H1 (cell line): ENCODE data around the gene NLRP10. TPM values are rescaled to one million over a fixed set of nuclear protein-coding genes. Genes with fewer than 3 reads are reported as not detected.
A peak's percentile ranks its signal among the peaks of the same experiment; 100 is the strongest.

Experiments
- CTCF ChIA-PET: fragments of 300-600 bp; sonication (Branson Sonifier 250); formaldehyde crosslinking; loops from one replicate; lab custom pipeline; 2021; ENCODE audit not compliant: partially characterized antibody; lab: Charles Lee
- POLR2A ChIA-PET: fragments of 300-600 bp; sonication (Branson Sonifier 250); formaldehyde crosslinking; loops from one replicate; lab custom pipeline; 2021; ENCODE audit warnings: inconsistent platforms; ENCODE audit not compliant: partially characterized antibody; lab: Charles Lee
- DNase-seq, 2 experiments: peaks; one replicate each; pipeline versions ENCODE4 v3.0.0 to v3.0.0-alpha.2; 2010 to 2022; ENCODE audit warnings: low spot score in 2 of 2, low read depth in 1 of 2, mixed read lengths in 1 of 2
- FAIRE-seq: peaks from 2 replicates; lab custom pipeline; 2011; peaks lifted over from hg19 to GRCh38; lab: Jason Lieb, UNC
- H2AFZ ChIP-seq: 2 replicates; pipeline ENCODE4 v1.8.1; 2012; ENCODE audit warnings: low read length, inconsistent platforms
- H2AK5ac ChIP-seq: 2 replicates; pipeline ENCODE4 v1.6.1; 2013; ENCODE audit warnings: low read depth, low read length
- H2BK120ac ChIP-seq: replicated peaks from 2 replicates; pipeline ENCODE3; 2013; ENCODE audit warnings: low read depth, low read length, inconsistent platforms
- H2BK12ac ChIP-seq: 2 replicates; pipeline ENCODE4 v1.6.1; 2013; ENCODE audit warnings: low read depth, low read length
- H2BK15ac ChIP-seq: 2 replicates; pipeline ENCODE4 v1.6.1; 2013; ENCODE audit warnings: low read length
- H2BK20ac ChIP-seq: 2 replicates; pipeline ENCODE4 v1.6.1; 2013; ENCODE audit warnings: low read length
- H2BK5ac ChIP-seq: 2 replicates; pipeline ENCODE4 v1.6.1; 2013; ENCODE audit warnings: low read depth, low read length
- H3K14ac ChIP-seq: 2 replicates; pipeline ENCODE4 v1.6.1; 2013; ENCODE audit warnings: inconsistent platforms; ENCODE audit not compliant: insufficient read length
- H3K18ac ChIP-seq: 2 replicates; pipeline ENCODE4 v1.6.1; 2013; ENCODE audit warnings: low read length; ENCODE audit errors: extremely low read depth
- H3K23ac ChIP-seq: 2 replicates; pipeline ENCODE4 v1.6.1; 2013; ENCODE audit warnings: inconsistent platforms; ENCODE audit not compliant: insufficient read length
- H3K23me2 ChIP-seq: 2 replicates; pipeline ENCODE4 v1.6.1; 2013; ENCODE audit warnings: low read depth, low read length
- H3K27ac ChIP-seq: 2 replicates; pipeline ENCODE4 v1.6.1; 2011; ENCODE audit warnings: low read depth, low read length, inconsistent platforms
- H3K27me3 ChIP-seq, 4 experiments: replicated peaks in 1 of 4; 1 replicate in 1 of 4; 2 replicates in 3 of 4; pipeline versions ENCODE4 v1.6.1 to v1.8.1; 2011 to 2013; ENCODE audit warnings: low read length in 3 of 4, mild to moderate bottlenecking in 3 of 4, inconsistent platforms in 2 of 4, mixed read lengths in 2 of 4, moderate library complexity in 1 of 4; ENCODE audit not compliant: control insufficient read depth in 3 of 4, insufficient read depth in 3 of 4; ENCODE audit errors: extremely low read depth in 1 of 4
- H3K36me3 ChIP-seq, 4 experiments: 2 replicates each; pipeline versions ENCODE4 v1.6.1 to v1.8.1; 2011 to 2013; ENCODE audit warnings: mild to moderate bottlenecking in 4 of 4, low read length in 3 of 4, moderate library complexity in 2 of 4, control low read depth in 1 of 4, inconsistent platforms in 1 of 4; ENCODE audit not compliant: insufficient read depth in 4 of 4, control insufficient read depth in 2 of 4
- H3K4ac ChIP-seq: replicated peaks from 2 replicates; pipeline ENCODE3; 2013; ENCODE audit warnings: low read length, low read depth, mixed read lengths, inconsistent platforms; ENCODE audit not compliant: insufficient read length
- H3K4me1 ChIP-seq, 4 experiments: replicated peaks in 1 of 4; 1 replicate in 1 of 4; 2 replicates in 3 of 4; pipeline versions ENCODE4 v1.6.1 to v1.8.1; 2011 to 2013; ENCODE audit warnings: low read length in 3 of 4, inconsistent platforms in 2 of 4, mixed read lengths in 1 of 4; ENCODE audit not compliant: insufficient read depth in 4 of 4, control insufficient read depth in 3 of 4
- H3K4me2 ChIP-seq, 2 experiments: 2 replicates each; pipeline versions ENCODE4 v1.6.1 to v1.8.1; 2011 to 2013; ENCODE audit warnings: low read depth in 2 of 2, low read length in 2 of 2, control low read depth in 1 of 2, inconsistent platforms in 1 of 2, mild to moderate bottlenecking in 1 of 2; ENCODE audit not compliant: insufficient read depth in 1 of 2
- H3K4me3 ChIP-seq, 4 experiments: fragments of 200-600, 300-600 bp in 1 of 4; sonication (generic), shearing (Covaris generic), sonication (Bioruptor Twin) in 1 of 4; 2 replicates each; pipeline versions ENCODE4 v1.5.1 to v1.8.1; 2011 to 2016; ENCODE audit warnings: low read length in 4 of 4, low read depth in 3 of 4, control low read depth in 2 of 4, inconsistent platforms in 2 of 4, mild to moderate bottlenecking in 2 of 4, mixed read lengths in 1 of 4, moderate library complexity in 1 of 4; ENCODE audit not compliant: insufficient read depth in 2 of 4; ENCODE audit errors: extremely low read depth in 1 of 4
- H3K56ac ChIP-seq: replicated peaks from 2 replicates; pipeline ENCODE3; 2013; ENCODE audit warnings: low read depth, mild to moderate bottlenecking, mixed read lengths, low read length, inconsistent platforms; ENCODE audit not compliant: insufficient read length
- H3K79me1 ChIP-seq: 2 replicates; pipeline ENCODE4 v1.6.1; 2013; ENCODE audit warnings: low read depth, low read length, control low read depth
- H3K79me2 ChIP-seq, 2 experiments: 2 replicates each; pipeline versions ENCODE4 v1.6.1 to v1.8.1; 2012 to 2013; ENCODE audit warnings: low read length in 2 of 2, mild to moderate bottlenecking in 2 of 2, inconsistent platforms in 1 of 2; ENCODE audit not compliant: insufficient read depth in 2 of 2, control insufficient read depth in 1 of 2
- H3K9ac ChIP-seq, 4 experiments: replicated peaks in 1 of 4; 1 replicate in 1 of 4; 2 replicates in 3 of 4; pipeline versions ENCODE4 v1.6.1 to v1.8.1; 2011 to 2013; ENCODE audit warnings: low read depth in 3 of 4, low read length in 3 of 4, control low read depth in 2 of 4, mild to moderate bottlenecking in 2 of 4, moderate library complexity in 2 of 4, inconsistent platforms in 1 of 4; ENCODE audit errors: extremely low read depth in 1 of 4
- H3K9me3 ChIP-seq, 2 experiments: 2 replicates each; pipeline versions ENCODE4 v1.6.1 to v1.8.1; 2012 to 2013; ENCODE audit warnings: mild to moderate bottlenecking in 2 of 2, moderate library complexity in 2 of 2, control low read depth in 1 of 2, inconsistent platforms in 1 of 2, low read depth in 1 of 2, low read length in 1 of 2, mixed read lengths in 1 of 2; ENCODE audit not compliant: insufficient read depth in 2 of 2
- H4K20me1 ChIP-seq, 2 experiments: replicated peaks in 1 of 2; 2 replicates each; pipeline versions ENCODE3 to v1.8.1; 2011 to 2013; ENCODE audit warnings: inconsistent platforms in 2 of 2, low read length in 2 of 2, mild to moderate bottlenecking in 1 of 2; ENCODE audit not compliant: insufficient read depth in 2 of 2, control insufficient read depth in 1 of 2
- H4K5ac ChIP-seq: 2 replicates; pipeline ENCODE4 v1.6.1; 2013; ENCODE audit warnings: low read length, low read depth, mixed read lengths, inconsistent platforms; ENCODE audit not compliant: insufficient read length
- H4K8ac ChIP-seq: 2 replicates; pipeline ENCODE4 v1.8.0; 2013; ENCODE audit warnings: mild to moderate bottlenecking, moderate library complexity, low read length, inconsistent platforms; ENCODE audit not compliant: insufficient read depth; ENCODE audit errors: extremely low read depth
- H4K91ac ChIP-seq: replicated peaks from 2 replicates; pipeline ENCODE3; 2013; ENCODE audit warnings: low read length, mixed read lengths, inconsistent platforms; ENCODE audit not compliant: insufficient read length
- BCL11A ChIP-seq, 2 experiments: IDR thresholded peaks; one replicate each; pipeline ENCODE4 v1.6.1; 2011; ENCODE audit warnings: low read depth in 2 of 2, low read length in 2 of 2, mild to moderate bottlenecking in 2 of 2
- CBX8 ChIP-seq: fragments of 300-800, 300-1000 bp; sonication (generic); IDR thresholded peaks from 2 replicates; pipeline ENCODE4 v1.7.1; 2016; ENCODE audit warnings: low read depth, low read length, borderline replicate concordance
- CHD1 ChIP-seq: IDR thresholded peaks from 2 replicates; pipeline ENCODE4 v1.6.1; 2012; ENCODE audit warnings: low read depth, low read length, improper control_type of control experiment
- CHD2 ChIP-seq: IDR thresholded peaks from 2 replicates; pipeline ENCODE4 v1.6.1; 2012; ENCODE audit warnings: low read length, improper control_type of control experiment
- CTBP2 ChIP-seq: IDR thresholded peaks from 2 replicates; pipeline ENCODE4 v1.7.0; 2011; ENCODE audit warnings: borderline replicate concordance, mild to moderate bottlenecking, moderate library complexity, mixed read lengths, low read length; ENCODE audit not compliant: insufficient read depth, insufficient read length
- FOSL1 ChIP-seq: IDR thresholded peaks from 2 replicates; pipeline ENCODE4 v1.6.1; 2011; ENCODE audit warnings: mild to moderate bottlenecking, low read depth, low read length, moderate library complexity; ENCODE audit not compliant: insufficient read depth
- JUND ChIP-seq: IDR thresholded peaks from 2 replicates; pipeline ENCODE4 v1.6.1; 2011; ENCODE audit warnings: mild to moderate bottlenecking, improper control_type of control experiment, low read length
- MAX ChIP-seq: IDR thresholded peaks from 2 replicates; pipeline ENCODE4 v1.6.1; 2012; ENCODE audit warnings: inconsistent platforms
- POLR2AphosphoS5 ChIP-seq: IDR thresholded peaks from 2 replicates; pipeline ENCODE4 v1.6.1; 2011; ENCODE audit warnings: low read depth, low read length
- RXRA ChIP-seq: IDR thresholded peaks from 2 replicates; pipeline ENCODE4 v1.6.1; 2011; ENCODE audit warnings: low read depth, mild to moderate bottlenecking, low read length, moderate library complexity; ENCODE audit not compliant: insufficient read depth
- SP4 ChIP-seq: IDR thresholded peaks from 2 replicates; pipeline ENCODE4 v1.6.1; 2012; ENCODE audit warnings: low read length, inconsistent platforms
- TBP ChIP-seq: IDR thresholded peaks from 2 replicates; pipeline ENCODE4 v1.6.1; 2011; ENCODE audit warnings: low read depth, low read length, improper control_type of control experiment
- TEAD4 ChIP-seq: IDR thresholded peaks from 2 replicates; pipeline ENCODE4 v1.6.1; 2012; ENCODE audit warnings: low read depth, low read length, inconsistent platforms, mixed read lengths
- WGBS, 2 experiments: shearing (Covaris generic) in 1 of 2; methylation state at CpG; one replicate each; pipeline versions ENCODE4 v1.1.6 to v1.1.7; 2013 to 2015; ENCODE audit warnings: low lambda C conversion rate in 2 of 2, mixed read lengths in 2 of 2, inconsistent platforms in 1 of 2, low coverage in 1 of 2, missing lambda C conversion rate in 1 of 2; ENCODE audit not compliant: insufficient replicate concordance in 2 of 2, insufficient coverage in 1 of 2, insufficient read length in 1 of 2; ENCODE audit errors: extremely low coverage in 1 of 2, missing lambda C conversion rate in 1 of 2; 5-methylcytosine and 5-hydroxymethylcytosine counted together
- polyA plus RNA-seq, 7 experiments: library from polyadenylated mRNA; depleted of rRNA in 3 of 7; stranded (reverse) in 5 of 7; unstranded in 2 of 7; fragments of >200 nt in 5 of 7; fragments of 200-250 nt in 2 of 7; gene quantifications; 1 replicate in 5 of 7; 2 replicates in 1 of 7; 4 replicates in 1 of 7; pipeline versions ENCODE4 v1.2.1 to v1.2.3, GENCODE V29; 2011 to 2013; ENCODE audit warnings: missing spikeins in 2 of 7, mixed read lengths in 2 of 7
- total RNA-seq: library from RNA; stranded (reverse); fragmentation: NEBNext Ultra II Directional; extraction: Animal tissue kit (Norgen Biotek cat#: 25700); gene quantifications from 2 replicates; pipeline ENCODE4 v1.2.1, GENCODE V29; 2021

NLRP10 gene
- total and polyA plus RNA-seq, 2 of the 8 experiments (the other 6 are each of a cell fraction or from before 2014, with no cell fraction given), result 0.71 TPM; not detected in 1

DNA sequence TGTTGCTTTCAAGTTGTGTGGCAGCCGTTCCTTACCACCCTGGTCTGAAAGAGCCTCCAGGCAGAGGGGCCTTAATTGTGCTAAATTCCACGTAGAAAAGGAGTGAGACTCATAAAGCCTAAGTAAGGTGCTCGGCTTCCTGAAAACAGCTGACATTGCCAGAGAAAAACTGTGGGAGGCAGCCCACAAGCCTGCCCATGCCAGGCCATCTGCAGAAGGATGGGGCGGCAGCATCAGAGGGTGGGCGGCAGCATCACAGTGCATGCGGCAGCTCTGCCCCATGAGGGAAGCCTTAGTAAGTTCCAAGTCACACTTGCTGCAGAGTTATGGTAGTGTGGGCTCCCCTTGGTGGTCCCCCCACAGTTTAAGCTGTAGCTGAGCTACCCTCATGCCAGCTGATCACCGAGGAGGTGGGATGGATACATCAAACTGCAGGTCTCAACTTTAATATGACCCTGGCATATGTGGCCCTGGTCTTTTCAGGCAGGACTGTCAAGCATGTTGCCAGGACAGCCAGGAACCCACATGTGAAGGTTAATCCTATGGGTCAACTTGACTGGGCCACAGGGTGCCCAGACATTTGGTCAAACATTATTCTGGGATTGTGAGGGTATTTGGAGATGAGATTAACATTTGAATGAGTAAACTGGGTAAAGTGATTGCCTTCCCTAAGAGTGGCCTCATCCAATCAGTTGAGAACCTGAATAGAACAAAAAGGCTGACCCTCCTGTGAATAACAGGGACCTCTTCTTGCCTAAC, 18.8 kb upstream of the NLRP10 start:
- no peak overlapping the region for H4K5ac ChIP-seq
- H2BK5ac ChIP-seq, result no peak overlapping the region
- ChIA-PET POLR2A (interaction anchor here (1.0 to 2.8 kb wide), 5 partner anchors 8 to 91 kb away, joined by 3 to 11 read pairs (median 4); no protein-coding TSS in a partner anchor), CTCF (interaction anchor here (0.6 to 6.0 kb wide), 7 partner anchors 8 to 91 kb away, joined by 3 to 127 read pairs (median 3); no protein-coding TSS in a partner anchor)
- H3K4me2 ChIP-seq, result no peak overlapping the region
- H4K91ac ChIP-seq, result peak overlapping the region; percentile 77
- H3K4me1 ChIP-seq, result peaks cover 0 to 5% (median 3%) of the 10 kb centered on the region in 4 experiments; a peak in 4 of 7 replicates
- H3K18ac ChIP-seq, result no peak overlapping the region
- H3K23ac ChIP-seq, result no peak overlapping the region
- H3K4ac ChIP-seq, result peak overlapping the region; percentile 42
- no peak for FAIRE-seq
- H2BK15ac ChIP-seq, result peak overlapping the region; percentile 8; the same call in 1 of the 2 replicates
- no peaks in the 10 kb centered on the region for H3K9me3 ChIP-seq
- no peaks in the 10 kb centered on the region for H3K27me3 ChIP-seq
- no peak overlapping the region for H2AFZ ChIP-seq
- no peak overlapping the region for H3K56ac ChIP-seq
- no peak overlapping the region for H3K27ac ChIP-seq
- no peak overlapping the region for H3K4me3 ChIP-seq
- H4K8ac ChIP-seq, result no peak overlapping the region
- H3K23me2 ChIP-seq, result peaks cover 6% of the 10 kb centered on the region; the same call in 1 of the 2 replicates
- H2BK120ac ChIP-seq, result no peak overlapping the region
- H3K79me2 ChIP-seq, result peaks cover 9 to 16% of the 10 kb centered on the region in 2 experiments
- no peak overlapping the region for H2BK20ac ChIP-seq
- no peak overlapping the region for H3K9ac ChIP-seq
- no peak overlapping the region for H2AK5ac ChIP-seq
- peak overlapping the region; percentile 20; the same call in 1 of the 2 replicates for H2BK12ac ChIP-seq
- H3K36me3 ChIP-seq, result peaks cover 0 to 7% (median 3%) of the 10 kb centered on the region in 4 experiments; a peak in 4 of 8 replicates
- H4K20me1 ChIP-seq, result peaks cover 0 to 2% of the 10 kb centered on the region in 2 experiments
- WGBS, 2 experiments, result 57% methylated on average over 7 of the region's 7 CpGs; no CpG with 5 or more reads in 1 of the 2 experiments
- DNase-seq, result no peak
- no peak overlapping the region for H3K14ac ChIP-seq
- peaks cover 4% of the 10 kb centered on the region; the same call in 1 of the 2 replicates for H3K79me1 ChIP-seq
- no peak for TF ChIP-seq SP4
- TF ChIP-seq CHD1, result no peak
- TF ChIP-seq CBX8, result no peak
- no peak for TF ChIP-seq FOSL1
- TF ChIP-seq RXRA, result no peak
- no peak for TF ChIP-seq JUND
- TF ChIP-seq TBP, result no peak
- TF ChIP-seq POLR2AphosphoS5, result no peak
- TF ChIP-seq TEAD4, result no peak
- no peak for TF ChIP-seq BCL11A (IDR thresholded peaks at IDR 0.05; ENCODE audit: low read depth in 2 of 2, low read length in 2 of 2)
- TF ChIP-seq CHD2, result no peak
- TF ChIP-seq MAX, result no peak
- no peak for TF ChIP-seq CTBP2
